GM19395 (cell line): ENCODE data around the gene ELFN1.

ENCODE experiments used
- ATAC-seq: cut with Tn5 transposase; IDR thresholded peaks from one replicate; pipeline ENCODE4 v1.9.1; 2021; ENCODE audit warnings: mild to moderate bottlenecking, moderate library complexity; ENCODE audit not compliant: unreplicated experiment

The ELFN1 gene

DNA sequence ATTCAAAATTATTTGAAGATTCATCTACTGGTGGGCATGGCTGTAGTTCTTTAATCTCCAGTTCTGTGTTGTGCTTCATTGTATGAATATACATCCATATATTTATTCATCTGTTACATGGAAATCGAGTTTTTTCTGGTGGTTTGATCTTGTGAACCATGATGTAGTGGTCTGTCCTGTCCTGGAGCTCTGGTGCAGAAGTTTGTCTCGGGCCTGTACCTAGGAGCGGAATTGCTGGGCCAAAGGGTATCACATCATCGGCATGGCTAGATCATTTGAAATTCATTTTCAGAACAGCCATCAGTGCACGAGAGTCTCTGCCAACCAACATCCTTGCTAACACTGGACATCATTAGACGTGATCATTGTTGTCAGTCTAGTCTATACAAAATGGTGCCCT lies 107.0 kb downstream of the ELFN1 start:
- ATAC-seq = no peak

DNA sequence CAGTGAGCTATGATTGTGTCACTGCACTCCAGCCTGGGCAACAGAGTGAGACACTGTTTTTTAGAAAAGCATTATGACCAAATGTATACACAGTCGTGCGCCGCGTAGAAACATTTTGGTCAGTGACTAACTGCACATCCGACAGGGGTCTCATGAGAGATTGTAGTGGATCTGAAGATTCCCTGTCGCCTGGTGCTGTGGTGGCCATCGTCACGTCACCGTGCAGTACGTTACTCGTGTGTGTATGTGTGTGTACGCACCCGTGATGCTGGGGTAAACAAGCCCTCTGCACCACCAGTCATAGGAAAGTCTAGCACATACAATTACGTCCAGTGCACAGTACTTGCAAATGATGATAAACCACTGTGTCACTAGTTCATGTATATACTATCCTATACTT lies 109.4 kb downstream of the ELFN1 start:
- ATAC-seq = no peak

DNA sequence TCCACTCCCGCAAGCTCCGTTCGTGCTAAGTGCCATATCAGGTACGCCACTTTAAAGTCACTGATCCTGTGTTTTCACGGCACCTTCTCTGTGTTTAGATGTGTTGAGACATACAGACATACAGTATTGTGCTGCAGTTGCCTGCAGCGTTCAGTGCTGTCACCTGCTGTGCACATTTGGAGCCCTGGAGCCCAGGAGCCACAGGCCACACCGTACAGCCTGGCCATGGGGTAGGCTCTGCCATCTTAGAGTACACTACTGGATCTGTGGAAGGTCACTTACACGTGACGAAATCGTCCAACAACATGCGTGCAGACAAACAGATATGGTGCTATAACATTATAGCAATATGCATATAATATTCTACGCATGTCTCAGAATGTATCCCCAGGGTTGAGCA lies 111.3 kb downstream of the ELFN1 start:
- no peak for ATAC-seq

DNA sequence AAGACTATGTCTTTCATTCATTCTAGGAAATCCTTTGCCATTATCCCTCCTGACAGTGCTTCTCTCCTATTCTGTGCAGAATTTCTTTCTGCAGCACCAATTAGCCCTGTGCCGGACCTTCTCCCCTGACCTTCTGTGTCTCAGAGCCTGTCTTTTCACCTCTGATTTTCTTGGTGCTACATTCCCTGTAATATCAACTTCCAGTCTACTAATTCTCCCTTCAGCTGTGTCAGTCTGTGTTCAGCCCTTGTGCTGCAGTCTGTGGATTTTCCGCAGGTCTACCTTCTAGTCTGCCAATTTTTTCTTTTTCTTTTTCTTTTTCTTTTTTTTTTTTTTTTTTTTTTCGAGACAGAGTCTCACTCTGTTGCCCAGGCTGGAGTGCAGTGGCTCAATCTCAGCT lies 115.8 kb downstream of the ELFN1 start:
- no peak for ATAC-seq

DNA sequence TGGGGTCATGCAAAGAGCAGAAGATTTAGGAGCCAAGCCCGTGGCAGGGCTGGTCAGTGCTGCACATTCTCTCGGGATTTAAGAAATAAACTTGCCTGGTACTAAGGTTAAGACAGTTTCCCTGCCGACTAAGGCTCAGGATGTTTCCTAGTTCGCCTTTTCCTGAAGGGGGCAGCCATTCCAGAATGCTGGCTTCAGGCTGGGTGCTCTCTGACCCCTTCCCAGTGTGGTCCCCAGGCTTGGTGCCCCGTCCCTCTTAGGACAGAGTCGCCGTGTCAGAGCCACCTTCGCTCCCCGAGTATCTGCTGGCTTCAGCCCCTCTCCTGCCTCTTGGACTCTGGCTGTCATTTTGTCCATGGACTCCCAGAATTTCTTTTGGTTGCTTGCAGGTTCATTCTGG lies 117.2 kb downstream of the ELFN1 start:
- no peak for ATAC-seq

DNA sequence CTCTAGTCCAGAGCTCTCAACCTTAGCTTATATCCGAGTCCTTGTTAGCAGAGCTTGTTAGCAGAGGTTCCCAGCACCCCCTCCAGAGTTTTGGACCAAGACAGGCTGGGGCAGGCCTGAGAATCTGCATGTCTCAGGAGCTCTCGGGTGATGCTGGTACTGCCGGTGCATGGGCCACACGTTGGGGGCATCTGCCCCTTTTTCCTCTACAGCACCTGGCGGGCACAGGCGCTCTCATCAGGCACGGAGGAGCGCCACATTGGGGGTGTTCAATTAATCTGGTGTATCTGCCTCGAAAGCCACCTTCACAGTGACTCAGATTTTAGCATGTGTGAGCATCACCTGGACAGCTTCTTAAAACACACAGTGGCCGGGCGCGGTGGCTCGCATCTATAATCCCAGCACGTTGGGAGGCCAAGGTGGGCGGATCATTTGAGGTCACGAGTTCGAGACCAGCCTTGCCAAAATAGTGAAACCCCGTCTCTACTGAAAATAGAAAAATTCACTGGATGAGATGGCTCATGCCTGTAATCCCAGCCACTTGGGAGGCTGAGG lies 117.7 kb downstream of the ELFN1 start:
- ATAC-seq = no peak

DNA sequence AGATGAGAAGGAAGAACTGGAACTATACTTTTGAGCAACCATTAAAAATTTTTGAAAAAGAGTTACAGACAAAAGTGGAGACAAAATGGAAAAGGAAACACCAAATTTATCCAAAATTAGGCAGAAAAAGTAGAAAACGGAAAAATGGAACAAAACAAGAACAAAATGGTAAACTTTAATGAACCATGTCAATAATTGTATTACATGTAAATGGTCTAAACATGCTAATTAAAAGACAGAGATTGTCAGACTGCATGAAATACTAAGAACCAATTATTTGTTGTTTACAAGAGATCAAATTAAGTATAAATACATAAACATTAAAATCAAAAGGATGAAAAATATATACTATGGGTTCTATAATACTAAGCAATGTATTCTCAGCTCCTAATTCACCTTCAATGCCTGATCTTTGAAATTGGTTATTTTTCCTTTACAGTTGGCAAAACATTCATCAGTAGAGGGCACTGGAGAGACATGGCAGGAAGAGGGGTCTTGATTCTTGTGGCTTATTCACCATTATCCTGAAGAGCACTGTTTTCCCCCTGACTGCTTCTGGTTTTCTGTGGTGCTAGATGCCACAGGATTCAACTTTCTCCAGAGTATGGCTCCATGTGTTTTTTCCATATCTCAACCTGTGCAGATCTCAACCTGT lies 124.9 kb downstream of the ELFN1 start:
- ATAC-seq = no peak
